HTR-8/SVneo (cell line): ENCODE measurements around the gene BOD1L1.

Experiments used
- DNase-seq: peaks from one replicate; pipeline ENCODE4 v3.0.0; 2011; ENCODE audit warnings: low spot score, mixed read lengths; ENCODE audit not compliant: insufficient read length
- FAIRE-seq: peaks from 2 replicates; lab custom pipeline; 2011; peaks lifted over from hg19 to GRCh38; lab: Jason Lieb, UNC

The BOD1L1 gene

GRCh38 chr4:13627606-13628311 is at the start of gene BOD1L1:
Gene BOD1L1 (minus strand): TSS chr4:13627725. CDS start chr4:13627587, 138 bp downstream.
- FAIRE-seq (peak; percentile 85), DNase-seq (peak; percentile 87)

GRCh38 chr4:13674971-13675370 is 47.4 kb upstream of the BOD1L1 start:
- DNase-seq = no peak
- FAIRE-seq = no peak

GRCh38 chr4:13673167-13673566 is 45.6 kb upstream of the BOD1L1 start:
- DNase-seq (no peak), FAIRE-seq (no peak)

GRCh38 chr4:13670456-13671160 is 43.1 kb upstream of the BOD1L1 start:
- FAIRE-seq (no peak), DNase-seq (no peak)

- DNase-seq (no peak), FAIRE-seq (peak; percentile 60)
Measured at GRCh38 chr4:13665701-13666660, 38.5 kb upstream of the BOD1L1 start.

GRCh38 chr4:13659341-13660070 is 32.0 kb upstream of the BOD1L1 start:
- FAIRE-seq = no peak

GRCh38 chr4:13656569-13657405 is 29.3 kb upstream of the BOD1L1 start:
- FAIRE-seq (no peak), DNase-seq (peak; percentile 32)

More at GRCh38 chr4:13659341-13660070, 32.0 kb upstream of the BOD1L1 start:
- DNase-seq = no peak

- peak; percentile 64 for DNase-seq
- FAIRE-seq = no peak
Measured at GRCh38 chr4:13654162-13654797, 26.8 kb upstream of the BOD1L1 start.

- no peak for FAIRE-seq
- DNase-seq = no peak
Measured at GRCh38 chr4:13653766-13654161, 26.2 kb upstream of the BOD1L1 start.

GRCh38 chr4:13647031-13647430 is 19.5 kb upstream of the BOD1L1 start:
- DNase-seq (no peak), FAIRE-seq (no peak)

- no peak for FAIRE-seq
- no peak for DNase-seq
Measured at GRCh38 chr4:13645075-13645474, 17.6 kb upstream of the BOD1L1 start.

- DNase-seq (no peak), FAIRE-seq (peak; percentile 38)
Measured at GRCh38 chr4:13642170-13642950, 14.8 kb upstream of the BOD1L1 start.

- no peak for DNase-seq
- no peak for FAIRE-seq
Measured at GRCh38 chr4:13641084-13641483, 13.6 kb upstream of the BOD1L1 start.

- DNase-seq (peak; percentile 60), FAIRE-seq (peak; percentile 90)
Measured at GRCh38 chr4:13640149-13640940, 12.8 kb upstream of the BOD1L1 start.

- no peak for FAIRE-seq
- DNase-seq = no peak
Measured at GRCh38 chr4:13635286-13635799, 7.8 kb upstream of the BOD1L1 start.

- DNase-seq = no peak
- FAIRE-seq = no peak
Measured at GRCh38 chr4:13633671-13634070, 6.1 kb upstream of the BOD1L1 start.

- no peak for DNase-seq
Measured at GRCh38 chr4:13627178-13627605, 333 bp downstream of the BOD1L1 start.

More at GRCh38 chr4:13627178-13627605, 333 bp downstream of the BOD1L1 start:
- FAIRE-seq = no peak
